Naive B cell (primary cell): Measurements from ENCODE around the gene TAL1. TPM values are rescaled to one million over a fixed set of nuclear protein-coding genes. Genes with fewer than 3 reads are reported as not detected.

Experiments
- ATAC-seq, 2 donors: fragments of 150-1000 bp; cut with Tn5 transposase; 2 replicates each; pipeline ENCODE4 v1.10.0; 2021; ENCODE audit warnings: low read depth in 2 of 2, mild to moderate bottlenecking in 2 of 2, moderate library complexity in 2 of 2
- DNase-seq: peaks from one replicate; pipeline ENCODE4 v3.0.0; 2022
- H3K27ac Mint-ChIP-seq, 6 donors: one replicate each; pipeline ENCODE4 v1.8.0; 2020 to 2022; ENCODE audit warnings: mild to moderate bottlenecking in 6 of 6, mixed read lengths in 6 of 6, moderate library complexity in 5 of 6, inconsistent platforms in 2 of 6
- H3K27me3 Mint-ChIP-seq, 3 donors: one replicate each; pipeline ENCODE4 v1.8.0; 2021 to 2022; ENCODE audit warnings: mixed read lengths in 3 of 3, mild to moderate bottlenecking in 1 of 3
- H3K36me3 Mint-ChIP-seq, 2 donors: one replicate each; pipeline ENCODE4 v1.8.0; 2020 to 2022; ENCODE audit warnings: mixed read lengths in 2 of 2, inconsistent platforms in 1 of 2, mild to moderate bottlenecking in 1 of 2
- H3K4me1 Mint-ChIP-seq, 3 donors: one replicate each; pipeline ENCODE4 v1.8.0; 2020 to 2022; ENCODE audit warnings: mixed read lengths in 3 of 3, inconsistent platforms in 1 of 3, mild to moderate bottlenecking in 1 of 3, moderate library complexity in 1 of 3
- H3K4me3 Mint-ChIP-seq, 8 donors: one replicate each; pipeline ENCODE4 v1.8.0; 2020 to 2022; ENCODE audit warnings: mild to moderate bottlenecking in 8 of 8, mixed read lengths in 8 of 8, moderate library complexity in 8 of 8, inconsistent platforms in 2 of 8
- H3K9me3 Mint-ChIP-seq, 7 donors: one replicate each; pipeline ENCODE4 v1.8.0; 2020 to 2022; ENCODE audit warnings: mixed read lengths in 7 of 7, mild to moderate bottlenecking in 5 of 7, inconsistent platforms in 2 of 7, moderate library complexity in 1 of 7
- polyA plus RNA-seq, 6 donors: library from polyadenylated mRNA; unstranded; fragments of 300-500 nt; fragmentation: Illumina TruSeq; gene quantifications; one replicate each; pipeline ENCODE4 v1.2.3, GENCODE V29; 2021; ENCODE audit warnings: low read depth in 6 of 6

The TAL1 gene
- polyA plus RNA-seq, 6 donors from 2014 or later = 0.08 to 1.0 (median 0.36) TPM; not detected in 3

DNA sequence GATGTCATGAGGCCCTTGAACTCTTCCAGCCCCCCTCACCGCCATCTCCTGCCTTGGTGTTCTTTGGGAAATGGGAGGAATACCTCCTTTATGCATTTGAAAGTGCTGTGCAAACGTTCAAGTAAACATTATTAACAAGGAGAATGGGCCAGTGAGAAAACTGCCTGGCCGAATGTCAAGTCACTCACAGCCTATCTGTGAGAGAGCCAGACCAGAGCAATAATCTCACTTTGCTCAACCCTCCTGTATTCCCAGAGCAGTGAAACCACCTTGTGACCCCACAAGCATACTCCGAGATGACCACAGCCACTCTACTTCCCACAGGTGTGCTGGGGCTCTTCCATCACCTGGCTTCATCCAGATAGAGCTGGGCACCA, 5.2 kb downstream of the TAL1 start:
- DNase-seq = no peak
- ATAC-seq = no peak
- Mint-ChIP-seq H3K9me3 (peaks cover 0 to 4% (median 0%) of the 10 kb centered on the region in 7 donors), H3K36me3 (peaks cover 3 to 7% of the 10 kb centered on the region in 2 donors), H3K4me1 (peaks cover 26 to 35% (median 35%) of the 10 kb centered on the region in 3 donors), H3K27me3 (peaks cover 44 to 62% (median 60%) of the 10 kb centered on the region in 3 donors), H3K27ac (peak overlapping the region in 1 of 6 donors; percentile 47), H3K4me3 (peak overlapping the region in 1 of 8 donors; percentile 18)

DNA sequence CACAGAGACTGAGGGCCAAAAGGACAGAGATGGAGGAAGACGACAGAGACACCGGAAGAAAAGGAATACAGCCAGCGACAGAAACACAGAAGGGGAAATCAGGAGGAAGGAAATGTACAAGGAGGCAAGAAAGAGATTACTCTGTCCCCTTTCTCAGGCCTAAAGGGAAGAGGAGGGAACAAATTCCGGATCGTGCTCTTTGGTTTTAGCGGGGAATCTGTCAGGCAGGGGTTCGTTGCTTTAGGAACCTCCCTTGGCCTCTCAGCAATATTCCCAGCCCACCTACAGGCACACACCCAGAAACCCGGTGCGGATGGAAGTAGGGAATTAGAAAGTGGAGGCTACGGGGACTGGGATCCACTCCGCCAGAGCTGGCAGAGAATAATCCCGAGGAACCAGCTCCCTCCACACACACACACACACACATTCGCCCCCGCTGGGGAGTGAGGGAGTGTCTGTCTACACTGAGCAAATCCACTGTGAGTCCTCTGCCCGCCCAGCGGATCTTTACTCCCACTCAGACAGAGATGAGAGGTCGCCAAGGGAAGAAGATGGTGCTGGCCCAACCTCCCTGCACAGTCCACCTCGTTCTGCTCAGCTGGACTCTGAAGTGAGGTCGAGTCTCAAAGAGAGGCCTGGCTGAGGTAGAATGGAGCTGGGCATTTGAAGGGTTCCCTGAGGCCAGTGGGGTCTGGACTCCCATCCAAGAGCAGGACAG, 5.7 kb downstream of the TAL1 start:
- H3K9me3 Mint-ChIP-seq = peaks cover 0 to 3% (median 0%) of the 10 kb centered on the region in 7 donors
- peak overlapping the region in 3 of 6 donors; percentile 2 to 62 (median 4) for H3K27ac Mint-ChIP-seq
- peak overlapping the region; percentile 40 to 83 (median 70) for H3K4me3 Mint-ChIP-seq
- DNase-seq (no peak), ATAC-seq (no peak)
- peaks cover 21 to 30% (median 30%) of the 10 kb centered on the region in 3 donors for H3K4me1 Mint-ChIP-seq
- peaks cover 40 to 61% (median 55%) of the 10 kb centered on the region in 3 donors for H3K27me3 Mint-ChIP-seq
- H3K36me3 Mint-ChIP-seq = peaks cover 0 to 2% of the 10 kb centered on the region in 2 donors

DNA sequence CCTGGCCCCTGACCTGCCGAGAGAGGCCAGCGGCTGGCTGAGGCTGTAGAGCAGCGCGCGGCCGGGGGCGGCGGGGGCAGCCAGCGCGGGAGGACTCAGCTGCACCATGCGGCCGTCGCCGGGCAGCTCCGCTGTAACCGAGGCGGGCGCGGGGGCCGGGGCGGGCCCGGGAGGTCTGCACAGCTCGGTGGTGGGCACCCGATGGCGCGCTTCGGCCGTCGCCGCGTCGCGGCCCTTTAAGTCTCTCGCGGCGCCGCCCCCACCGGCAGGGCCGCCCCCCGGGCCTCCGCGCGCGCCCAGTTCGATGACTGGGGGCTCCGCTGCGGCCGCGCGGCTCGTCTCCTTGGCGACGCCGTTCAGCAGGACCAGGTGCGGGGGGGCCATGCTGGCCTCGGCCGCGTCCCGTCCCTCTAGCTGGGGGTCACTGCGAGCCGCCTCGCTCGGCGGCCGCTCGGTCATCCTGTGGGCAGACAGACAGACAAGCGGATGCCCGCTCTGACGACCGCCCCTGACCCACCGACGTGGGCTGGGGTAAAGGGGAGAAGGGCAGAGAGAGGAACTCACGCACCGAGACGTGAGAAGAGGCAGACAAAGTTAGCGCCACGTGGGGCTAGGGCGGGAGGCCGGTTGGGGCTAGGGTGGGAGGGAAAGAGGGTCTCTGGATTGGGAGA, 6.5 kb downstream of the TAL1 start:
- no peak for DNase-seq
- Mint-ChIP-seq H3K4me1 (peaks cover 20 to 24% (median 23%) of the 10 kb centered on the region in 3 donors), H3K4me3 (peak overlapping the region; percentile 40 to 83 (median 70)), H3K27me3 (peaks cover 47 to 60% (median 50%) of the 10 kb centered on the region in 3 donors), H3K9me3 (peaks cover 0 to 3% (median 0%) of the 10 kb centered on the region in 7 donors), H3K36me3 (no peaks in the 10 kb centered on the region), H3K27ac (peak overlapping the region in 1 of 6 donors; percentile 62)
- peak in 1 of 2 donors; percentile 30 for ATAC-seq

DNA sequence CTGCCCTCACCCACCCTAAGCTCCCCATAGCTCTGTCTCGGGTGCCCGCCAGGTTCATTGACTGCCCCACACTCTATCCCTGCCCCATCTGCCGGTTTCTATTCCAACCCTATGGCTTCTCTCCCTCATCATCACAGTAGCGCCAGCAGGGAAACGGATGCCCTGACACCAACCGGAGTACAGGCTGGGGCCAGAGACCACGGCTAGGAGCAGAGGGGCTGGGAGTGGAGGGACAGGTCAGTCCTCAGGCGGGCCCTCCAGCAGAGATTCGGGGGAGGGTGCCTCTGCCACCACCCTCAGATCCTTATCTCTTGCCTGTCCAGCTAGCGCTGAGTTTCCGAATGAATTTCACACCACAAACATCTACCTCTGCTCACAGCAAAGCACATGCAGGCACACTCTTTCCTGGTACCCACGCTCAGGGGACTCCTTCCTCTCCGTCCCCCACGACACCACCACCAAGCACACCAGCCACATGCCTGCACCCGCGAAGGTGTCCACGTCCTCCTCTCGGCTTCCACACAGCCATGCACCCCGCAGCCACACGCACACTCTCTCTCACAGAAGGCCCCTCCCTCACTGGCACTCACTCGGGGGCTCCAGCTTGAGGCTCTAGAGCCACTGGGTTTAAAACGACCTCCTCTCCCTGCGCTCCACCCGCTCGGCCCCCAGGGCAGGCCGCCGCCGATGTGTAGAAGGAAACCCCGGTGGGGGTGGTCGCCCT, 7.2 kb downstream of the TAL1 start:
- H3K27me3 Mint-ChIP-seq = peaks cover 47 to 59% (median 50%) of the 10 kb centered on the region in 3 donors
- ATAC-seq = peak in 1 of 2 donors; percentile 20
- peaks cover 13 to 17% (median 16%) of the 10 kb centered on the region in 3 donors for H3K4me1 Mint-ChIP-seq
- DNase-seq = no peak
- no peaks in the 10 kb centered on the region for H3K36me3 Mint-ChIP-seq
- no peak overlapping the region for H3K27ac Mint-ChIP-seq
- H3K9me3 Mint-ChIP-seq = peaks cover 0 to 3% (median 0%) of the 10 kb centered on the region in 7 donors
- H3K4me3 Mint-ChIP-seq = no peak overlapping the region

DNA sequence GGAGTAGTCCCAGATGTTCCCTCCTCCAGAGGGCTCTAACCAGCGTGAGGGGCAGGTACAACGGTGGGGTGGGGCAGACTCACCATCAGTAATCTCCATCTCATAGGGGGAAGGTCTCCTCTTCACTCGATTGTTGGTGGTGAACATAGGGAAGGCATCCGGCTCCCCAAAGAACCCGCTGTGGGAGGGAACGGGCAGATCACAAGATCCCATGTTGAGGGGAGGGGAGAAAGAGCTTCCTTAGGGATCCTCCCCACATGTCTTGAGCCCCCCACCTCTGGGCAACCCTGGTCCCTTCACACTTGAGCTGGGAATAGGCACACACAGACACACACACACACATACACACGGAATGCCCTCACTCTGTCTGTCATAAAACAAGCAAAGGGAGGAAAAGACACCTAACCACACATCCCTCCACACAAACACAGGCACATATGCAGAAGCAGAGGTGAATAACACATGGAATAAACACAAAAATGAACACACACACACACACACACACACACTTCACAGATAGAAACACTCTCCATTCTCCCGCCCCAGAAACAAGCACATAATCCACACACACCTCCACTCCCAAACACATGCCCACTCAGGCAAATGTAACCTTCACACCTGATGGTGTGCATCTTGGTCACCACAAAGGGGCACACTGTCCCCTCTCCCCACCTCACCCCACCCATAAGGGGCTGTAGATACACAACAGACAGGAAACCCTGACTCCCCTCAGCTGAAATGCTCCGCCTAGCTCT, 7.9 kb downstream of the TAL1 start:
- Mint-ChIP-seq H3K4me3 (no peak overlapping the region), H3K36me3 (no peaks in the 10 kb centered on the region), H3K4me1 (peaks cover 6 to 9% (median 8%) of the 10 kb centered on the region in 3 donors), H3K27ac (no peak overlapping the region), H3K27me3 (peaks cover 41 to 52% (median 43%) of the 10 kb centered on the region in 3 donors), H3K9me3 (peaks cover 0 to 3% (median 0%) of the 10 kb centered on the region in 7 donors)
- DNase-seq (no peak), ATAC-seq (no peak)

DNA sequence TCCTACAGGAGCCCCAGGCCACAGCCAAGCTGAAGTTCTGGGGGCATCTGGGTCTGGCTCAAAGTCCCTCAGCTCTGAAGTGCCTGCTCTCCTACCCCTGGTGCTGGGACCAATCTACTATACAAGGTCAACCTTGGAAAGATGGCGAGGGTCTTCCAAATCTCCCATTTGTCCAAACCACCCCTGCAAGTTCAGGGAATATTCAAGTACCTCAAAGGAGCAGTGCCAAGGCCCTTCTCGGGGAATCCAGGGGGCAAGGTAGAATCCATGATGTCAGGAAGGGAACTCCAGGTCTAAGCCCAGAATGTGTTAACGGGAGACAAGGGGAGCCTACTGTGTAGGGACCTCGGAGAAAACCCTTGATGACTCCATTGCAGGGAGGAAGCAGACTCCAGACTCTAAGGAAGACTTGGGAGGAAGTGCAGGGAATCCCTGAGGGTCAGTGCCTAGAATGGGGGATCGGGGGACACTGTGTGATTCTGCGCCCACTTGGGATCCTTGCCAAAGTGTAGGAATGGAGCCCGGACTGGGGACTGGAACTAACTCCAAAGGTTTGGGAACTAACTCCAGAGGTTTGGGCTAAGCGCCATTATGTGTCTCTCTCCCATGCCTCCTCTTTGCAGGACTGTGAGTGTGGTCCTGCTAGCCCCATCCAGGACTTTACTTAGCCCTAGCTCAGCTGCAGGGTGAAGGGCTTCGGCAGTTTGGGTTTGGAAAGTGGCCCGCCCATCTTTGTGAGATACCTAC, 8.7 kb downstream of the TAL1 start:
- Mint-ChIP-seq H3K27me3 (peaks cover 36 to 47% (median 39%) of the 10 kb centered on the region in 3 donors), H3K4me3 (no peak overlapping the region), H3K27ac (no peak overlapping the region), H3K9me3 (peaks cover 0 to 2% (median 0%) of the 10 kb centered on the region in 7 donors), H3K4me1 (peaks cover 5 to 8% (median 6%) of the 10 kb centered on the region in 3 donors), H3K36me3 (no peaks in the 10 kb centered on the region)
- no peak for DNase-seq
- no peak for ATAC-seq

DNA sequence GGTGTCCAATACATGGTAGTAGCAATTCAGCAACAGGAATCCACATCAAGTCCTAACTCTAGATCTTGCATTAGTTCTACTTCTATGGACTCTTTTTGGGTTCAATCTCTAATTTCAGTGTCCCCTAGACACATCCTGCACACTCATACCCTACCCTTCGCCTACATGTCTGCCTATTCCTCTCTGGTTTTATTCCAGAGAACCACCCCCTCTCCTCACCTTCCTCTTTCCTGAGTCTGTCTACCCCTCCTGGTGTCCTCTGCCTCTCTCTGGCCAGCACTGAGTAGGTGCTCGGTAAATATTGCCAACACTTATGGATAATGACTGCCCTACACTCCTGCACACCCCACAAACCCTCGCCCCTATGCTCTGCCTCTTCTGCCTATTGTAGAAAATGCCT, 9.5 kb downstream of the TAL1 start:
- no peaks in the 10 kb centered on the region for H3K36me3 Mint-ChIP-seq
- no peak for DNase-seq

DNA sequence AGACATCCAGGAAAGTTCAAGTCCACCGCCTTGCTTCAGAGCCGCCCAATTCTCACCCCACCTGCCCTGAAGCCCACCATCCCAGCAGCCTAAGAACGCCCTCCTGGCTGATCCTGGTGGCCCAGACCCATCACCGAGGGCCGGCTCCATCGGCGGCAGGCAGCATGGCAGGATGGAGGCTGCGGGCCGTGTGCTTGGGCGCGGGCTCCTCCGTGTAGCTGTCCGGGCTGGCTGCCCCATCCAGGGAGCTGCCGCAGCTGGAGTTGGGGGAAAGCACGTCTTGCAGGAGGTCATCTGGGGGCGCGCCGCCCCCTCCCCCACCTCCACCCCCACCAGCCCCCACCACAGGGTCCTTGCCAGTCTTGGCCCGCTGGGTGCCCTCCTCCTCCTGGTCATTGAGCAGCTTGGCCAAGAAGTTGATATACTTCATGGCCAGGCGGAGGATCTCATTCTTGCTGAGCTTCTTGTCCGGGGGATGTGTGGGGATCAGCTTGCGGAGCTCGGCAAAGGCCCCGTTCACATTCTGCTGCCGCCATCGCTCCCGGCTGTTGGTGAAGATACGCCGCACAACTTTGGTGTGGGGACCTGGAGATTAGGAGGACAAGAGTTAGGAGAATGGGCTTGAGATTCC, 12.3 kb downstream of the TAL1 start:
- Mint-ChIP-seq H3K27me3 (peaks cover 9 to 19% (median 16%) of the 10 kb centered on the region in 3 donors), H3K9me3 (peaks cover 0 to 2% (median 0%) of the 10 kb centered on the region in 7 donors), H3K36me3 (no peaks in the 10 kb centered on the region), H3K27ac (no peak overlapping the region), H3K4me1 (no peaks in the 10 kb centered on the region), H3K4me3 (no peak overlapping the region)
- ATAC-seq (no peak), DNase-seq (no peak)

More for the DNA sequence above, 9.5 kb downstream of the TAL1 start:
- H3K27ac Mint-ChIP-seq = no peak overlapping the region
- peaks cover 27 to 38% (median 30%) of the 10 kb centered on the region in 3 donors for H3K27me3 Mint-ChIP-seq
- peaks cover 0 to 2% (median 0%) of the 10 kb centered on the region in 7 donors for H3K9me3 Mint-ChIP-seq
- peaks cover 5 to 6% (median 6%) of the 10 kb centered on the region in 3 donors for H3K4me1 Mint-ChIP-seq
- no peak for ATAC-seq
- no peak overlapping the region for H3K4me3 Mint-ChIP-seq

DNA sequence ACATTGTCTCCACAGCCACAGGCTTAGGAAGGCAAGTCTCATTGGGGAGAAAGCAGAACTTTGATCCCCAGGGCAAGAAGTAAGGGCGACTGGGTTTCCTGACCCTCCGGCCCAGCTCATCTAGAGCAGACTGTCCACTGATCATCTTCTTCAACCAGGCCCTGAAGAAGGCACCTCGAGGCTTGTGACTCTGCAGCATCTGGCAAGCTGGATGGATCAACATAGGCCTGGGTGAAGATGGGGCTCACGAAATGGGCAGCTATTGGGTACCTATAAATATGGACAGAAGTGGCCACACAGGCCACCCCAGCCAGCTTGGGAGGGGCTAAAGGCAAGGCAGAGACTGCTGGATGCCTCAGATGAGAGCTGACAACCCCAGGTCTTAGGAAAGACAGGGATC, 13.0 kb downstream of the TAL1 start:
- Mint-ChIP-seq H3K4me3 (no peak overlapping the region), H3K9me3 (peaks cover 0 to 2% (median 0%) of the 10 kb centered on the region in 7 donors), H3K4me1 (no peaks in the 10 kb centered on the region), H3K27me3 (peaks cover 9 to 19% (median 16%) of the 10 kb centered on the region in 3 donors), H3K36me3 (no peaks in the 10 kb centered on the region), H3K27ac (no peak overlapping the region)
- ATAC-seq = no peak
- DNase-seq = no peak

DNA sequence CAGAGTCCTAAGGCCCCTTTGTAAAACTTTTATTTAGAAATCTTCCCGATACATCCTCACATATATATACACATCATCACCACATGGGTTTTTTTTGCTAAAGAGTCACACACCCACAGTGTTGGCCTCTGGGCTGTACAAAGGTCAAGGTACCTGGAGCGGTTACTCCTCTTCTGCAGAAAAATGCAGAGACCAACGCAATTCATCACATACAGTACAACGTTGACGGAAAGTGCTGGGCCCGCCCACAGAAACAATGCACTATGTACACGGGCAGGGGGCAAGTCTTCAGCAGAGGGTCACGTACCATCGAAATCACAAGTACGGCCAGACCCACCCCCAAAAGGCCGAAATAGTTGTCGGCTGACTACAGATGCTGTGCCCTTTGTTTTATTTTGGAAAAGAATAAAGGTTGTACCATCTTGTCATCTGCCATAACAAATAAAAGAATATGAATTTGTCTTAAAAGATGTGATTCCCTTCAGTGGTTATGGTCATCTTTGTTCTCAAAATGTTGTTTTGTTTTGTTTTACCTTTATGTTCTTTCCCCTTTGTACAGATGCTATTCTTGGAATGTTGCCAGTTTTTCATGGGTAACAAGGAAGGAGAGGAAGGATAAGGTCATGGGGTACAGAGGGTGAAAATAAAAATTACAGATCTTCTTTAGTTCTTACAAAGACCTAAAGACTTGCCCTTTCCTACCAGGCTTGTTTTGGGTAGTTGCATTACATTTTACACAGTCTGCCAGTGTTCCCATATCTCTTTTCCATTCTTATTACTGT, 15.6 kb downstream of the TAL1 start:
- no peak overlapping the region for H3K4me3 Mint-ChIP-seq
- H3K9me3 Mint-ChIP-seq = peaks cover 0 to 2% (median 0%) of the 10 kb centered on the region in 7 donors
- DNase-seq (no peak), ATAC-seq (no peak)
- peaks cover 9 to 16% (median 13%) of the 10 kb centered on the region in 3 donors for H3K27me3 Mint-ChIP-seq
- no peaks in the 10 kb centered on the region for H3K36me3 Mint-ChIP-seq
- H3K27ac Mint-ChIP-seq = no peak overlapping the region
- no peaks in the 10 kb centered on the region for H3K4me1 Mint-ChIP-seq

DNA sequence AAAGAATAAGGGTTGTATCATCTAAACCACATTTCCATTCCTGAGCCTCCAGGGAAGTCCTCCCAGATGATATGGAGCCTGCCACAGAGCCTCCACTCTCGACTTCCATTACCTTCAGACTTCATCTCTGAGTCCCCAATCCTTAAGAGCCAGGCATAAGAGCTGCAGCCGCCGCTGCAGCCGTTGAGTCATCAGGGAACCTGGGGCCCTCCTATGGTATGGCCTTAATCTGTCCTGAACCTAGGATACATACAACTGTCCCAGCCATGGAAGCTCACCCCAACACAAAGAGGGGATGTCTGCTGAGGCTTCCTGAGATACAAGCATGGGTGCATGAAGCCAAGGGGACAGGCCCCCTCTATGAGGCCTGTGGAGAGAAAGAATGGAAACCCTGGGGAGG, 16.3 kb downstream of the TAL1 start:
- Mint-ChIP-seq H3K9me3 (peaks cover 0 to 2% (median 0%) of the 10 kb centered on the region in 7 donors), H3K4me1 (no peaks in the 10 kb centered on the region), H3K4me3 (no peak overlapping the region), H3K36me3 (no peaks in the 10 kb centered on the region), H3K27ac (no peak overlapping the region), H3K27me3 (peaks cover 9 to 11% (median 10%) of the 10 kb centered on the region in 3 donors)
- no peak for DNase-seq
- ATAC-seq = no peak
